ENCODE data around the gene ZZZ3. TPM values are rescaled to one million over a fixed set of nuclear protein-coding genes. Genes with fewer than 3 reads are reported as not detected.
A peak's percentile ranks its signal among the peaks of the same experiment; 100 is the strongest.

Gene ZZZ3
- total RNA-seq, 1 donor from 2014 or later = 55.6 TPM

DNA sequence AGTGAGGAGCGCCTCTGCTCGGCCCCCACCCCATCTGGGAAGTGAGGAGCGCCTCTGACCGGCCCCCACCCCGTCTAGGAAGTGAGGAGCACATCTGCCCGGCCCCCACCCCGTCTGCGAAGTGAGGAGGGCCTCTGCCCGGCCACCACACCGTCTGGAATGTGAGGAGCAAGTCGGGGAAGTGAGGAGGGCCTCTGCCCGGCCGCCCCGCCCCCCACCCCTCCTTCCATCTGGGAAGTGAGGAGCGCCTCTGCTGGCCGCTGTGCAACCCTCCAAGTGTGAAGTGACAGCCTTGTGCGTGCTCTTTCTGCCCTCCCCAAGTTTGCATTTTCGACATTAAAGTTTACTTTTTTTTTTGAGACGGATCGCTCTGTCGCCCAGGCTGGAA, 5.1 kb upstream of the ZZZ3 start:
- DNase-seq (ENCODE audit: low spot score in 2 of 2) = no peak
- Histone ChIP-seq H3K9me3 (no peaks in the 10 kb centered on the region), H3K27ac (no peak overlapping the region), H3K36me3 (peaks cover 0 to 10% of the 10 kb centered on the region in 2 donors), H3K27me3 (no peaks in the 10 kb centered on the region), H3K4me1 (peaks cover 0 to 15% of the 10 kb centered on the region in 2 donors), H3K4me3 (peak overlapping the region in 1 of 2 donors; percentile 47)
- TF ChIP-seq, protein P1, sequence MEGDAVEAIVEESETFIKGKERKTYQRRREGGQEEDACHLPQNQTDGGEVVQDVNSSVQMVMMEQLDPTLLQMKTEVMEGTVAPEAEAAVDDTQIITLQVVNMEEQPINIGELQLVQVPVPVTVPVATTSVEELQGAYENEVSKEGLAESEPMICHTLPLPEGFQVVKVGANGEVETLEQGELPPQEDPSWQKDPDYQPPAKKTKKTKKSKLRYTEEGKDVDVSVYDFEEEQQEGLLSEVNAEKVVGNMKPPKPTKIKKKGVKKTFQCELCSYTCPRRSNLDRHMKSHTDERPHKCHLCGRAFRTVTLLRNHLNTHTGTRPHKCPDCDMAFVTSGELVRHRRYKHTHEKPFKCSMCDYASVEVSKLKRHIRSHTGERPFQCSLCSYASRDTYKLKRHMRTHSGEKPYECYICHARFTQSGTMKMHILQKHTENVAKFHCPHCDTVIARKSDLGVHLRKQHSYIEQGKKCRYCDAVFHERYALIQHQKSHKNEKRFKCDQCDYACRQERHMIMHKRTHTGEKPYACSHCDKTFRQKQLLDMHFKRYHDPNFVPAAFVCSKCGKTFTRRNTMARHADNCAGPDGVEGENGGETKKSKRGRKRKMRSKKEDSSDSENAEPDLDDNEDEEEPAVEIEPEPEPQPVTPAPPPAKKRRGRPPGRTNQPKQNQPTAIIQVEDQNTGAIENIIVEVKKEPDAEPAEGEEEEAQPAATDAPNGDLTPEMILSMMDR (IDR thresholded peaks at IDR 0.05) = peak in 1 of 3 experiments; percentile 25
- intact Hi-C loops (cut with DNase I) = loop anchor here (10.0 kb wide), 1 partner anchor 1613 kb away; the partner anchor contains the start of gene ST6GALNAC3

DNA sequence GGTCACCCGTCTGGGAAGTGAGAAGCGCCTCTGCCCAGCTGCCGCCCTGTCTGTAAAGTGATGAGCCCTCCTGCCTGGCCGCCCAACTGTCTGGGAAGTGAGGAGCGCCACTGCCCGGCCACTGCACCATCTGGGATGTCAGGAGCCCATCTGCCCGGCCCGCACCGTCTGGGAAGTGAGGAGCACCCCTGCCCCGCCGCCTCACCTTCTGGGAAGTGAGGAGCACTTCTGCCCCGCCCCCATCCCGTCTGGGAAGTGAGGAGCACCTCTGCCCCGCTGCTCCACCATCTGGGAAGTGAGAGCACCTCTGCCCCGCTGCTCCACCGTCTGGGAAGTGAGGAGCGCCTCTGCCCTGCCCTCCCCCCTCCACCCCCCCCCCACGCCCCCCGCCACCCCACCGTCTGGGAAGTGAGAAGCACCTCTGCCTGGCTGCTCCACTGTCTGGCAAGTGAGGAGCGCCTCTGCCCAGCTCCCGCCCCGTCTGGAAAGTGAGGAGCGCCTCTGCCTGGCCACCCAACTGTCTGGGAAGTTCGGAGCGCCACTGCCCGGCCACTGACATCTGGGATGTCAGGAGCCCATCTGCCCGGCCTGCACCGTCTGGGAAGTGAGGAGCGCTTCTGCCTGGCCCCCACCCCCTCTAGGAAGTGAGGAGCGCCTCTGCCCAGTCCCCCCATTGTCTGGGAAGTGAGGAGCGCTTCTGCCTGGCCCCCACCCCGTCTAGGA, 4.5 kb upstream of the ZZZ3 start:
- TF ChIP-seq, protein P1 (IDR thresholded peaks at IDR 0.05) = no peak
- Histone ChIP-seq H3K9me3 (no peaks in the 10 kb centered on the region), H3K4me1 (peaks cover 0 to 15% of the 10 kb centered on the region in 2 donors), H3K27me3 (no peaks in the 10 kb centered on the region), H3K36me3 (peaks cover 0 to 5% of the 10 kb centered on the region in 2 donors), H3K27ac (no peak overlapping the region), H3K4me3 (no peak overlapping the region)
- no peak for DNase-seq (ENCODE audit: low spot score in 2 of 2)
- intact Hi-C loops (cut with DNase I) = loop anchor here (10.0 kb wide), 1 partner anchor 1612 kb away; the partner anchor contains the start of gene ST6GALNAC3

DNA sequence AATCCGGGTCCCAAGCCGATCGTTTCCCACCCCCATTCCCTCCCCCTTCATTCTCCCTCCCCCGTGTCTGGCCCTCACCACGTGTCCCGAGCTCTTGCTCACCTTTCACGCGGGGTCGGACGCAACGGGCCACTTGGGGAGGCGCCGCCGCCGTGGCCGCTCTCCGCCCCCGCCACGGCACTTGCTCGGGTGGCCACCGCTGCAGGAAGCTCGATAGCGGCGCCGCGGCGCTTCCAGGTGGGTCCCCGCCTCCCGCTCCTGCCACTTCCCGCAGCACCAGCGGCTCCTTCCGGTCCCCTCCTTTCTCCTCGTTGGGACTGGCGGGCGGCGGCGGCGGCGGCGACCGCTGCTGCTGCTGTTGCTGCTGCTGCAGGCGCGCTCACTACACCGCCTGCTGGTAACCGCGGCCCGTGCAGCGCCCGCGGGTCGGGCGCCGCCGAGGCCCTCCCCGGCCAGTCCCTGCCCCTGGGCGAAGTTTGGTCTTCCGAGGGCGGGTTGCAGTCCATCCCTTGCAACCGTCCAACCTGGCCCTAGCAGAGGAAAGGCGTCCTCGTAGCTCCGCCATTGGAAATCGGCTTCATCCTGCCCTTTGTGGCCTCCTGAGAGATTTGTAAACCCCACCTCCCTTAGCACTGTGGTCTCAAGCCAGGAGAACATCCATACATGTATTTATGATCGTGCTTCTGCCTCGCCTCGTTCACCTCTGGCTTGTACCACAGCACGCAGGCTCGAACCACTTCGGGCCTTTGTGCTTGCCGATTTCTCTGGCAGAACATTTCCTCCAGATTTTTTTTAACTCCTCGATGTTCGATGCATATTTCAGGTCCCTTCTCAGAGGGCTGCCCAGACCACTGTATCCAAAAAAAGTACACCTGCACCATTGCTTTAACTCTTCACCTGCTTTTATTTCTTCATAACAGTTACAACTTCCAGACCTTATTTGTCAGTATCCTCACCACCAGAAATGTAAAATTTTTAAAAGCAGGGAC, 996 bp upstream of the ZZZ3 start:
- peaks cover 0 to 25% of the 10 kb centered on the region in 2 donors for H3K4me1 ChIP-seq
- H3K27me3 ChIP-seq = no peaks in the 10 kb centered on the region
- H3K36me3 ChIP-seq = no peaks in the 10 kb centered on the region
- peak overlapping the region; percentile 90 for H3K27ac ChIP-seq
- peak; percentile 67 to 96 for DNase-seq (ENCODE audit: low spot score in 2 of 2)
- TF ChIP-seq, protein P1 (IDR thresholded peaks at IDR 0.05) = peak; percentile 79 to 95 (median 92)
- intact Hi-C loops (cut with DNase I) = loop anchor here (1.0 to 10.0 kb wide), 6 partner anchors 74 to 1609 kb away; partner anchors contain the start of genes NEXN, PIGK, ST6GALNAC3 and USP33
- H3K4me3 ChIP-seq = peak overlapping the region; percentile 63 to 71
- no peaks in the 10 kb centered on the region for H3K9me3 ChIP-seq

- intact Hi-C loops (cut with DNase I) = loop anchor here (5.0 to 10.0 kb wide), 4 partner anchors 77 to 1605 kb away; partner anchors contain the start of genes ST6GALNAC3 and USP33
- Histone ChIP-seq H3K9me3 (no peaks in the 10 kb centered on the region), H3K36me3 (no peaks in the 10 kb centered on the region), H3K27me3 (no peaks in the 10 kb centered on the region), H3K4me3 (no peak overlapping the region), H3K27ac (no peak overlapping the region), H3K4me1 (peaks cover 0 to 23% of the 10 kb centered on the region in 2 donors)
- DNase-seq (ENCODE audit: low spot score in 2 of 2) = no peak
- TF ChIP-seq, protein P1 (IDR thresholded peaks at IDR 0.05) = no peak
These were observed 2.3 kb downstream of the ZZZ3 start for GRCh38 chr1:77680173-77680572.
